NCI-H226 (cell line): ENCODE data around the gene MB.
"Not testable (repeated sequence)": the region's sequence is repeated elsewhere in the genome, so short reads cannot be mapped to it uniquely, and the experiment has no call there.

Experiments used
- DNase-seq: peaks from one replicate; pipeline ENCODE4 v3.0.0-alpha.2; 2015

Gene MB

DNA sequence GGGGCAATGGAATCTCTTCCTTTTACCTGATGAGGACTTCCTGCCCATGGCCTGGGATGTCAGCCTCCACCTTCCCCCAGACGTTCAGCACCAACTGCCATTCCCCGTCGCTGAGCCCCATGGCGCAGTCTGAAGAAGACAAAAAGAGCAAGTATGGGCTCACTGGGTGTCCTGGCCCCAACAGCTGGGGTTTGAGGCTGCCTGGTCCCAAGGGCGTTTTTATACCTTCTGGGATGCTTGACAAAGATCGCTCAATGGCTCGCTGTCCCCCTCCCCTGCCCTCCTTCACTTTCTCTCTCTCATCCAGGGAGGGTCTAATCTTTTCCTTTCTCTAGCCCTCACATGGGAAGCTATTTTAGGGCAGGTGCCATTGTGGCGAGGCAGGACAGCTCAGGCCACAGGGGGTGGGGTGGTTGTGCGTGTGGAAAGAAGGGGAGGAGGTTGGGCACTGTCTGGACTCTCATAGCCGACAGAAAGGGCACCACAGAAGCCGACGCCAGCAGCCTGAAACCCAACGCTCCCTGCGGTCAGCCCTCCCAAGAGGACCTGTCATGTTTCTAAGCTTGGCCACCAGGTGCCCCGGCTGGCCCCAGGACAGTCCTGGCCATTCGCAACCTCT, at the start of gene MB:
Gene MB, minus strand, starts transcription at position 193 of the 619 bp plus-strand sequence. Its CDS starts 72 bp downstream, at position 121.
- DNase-seq, result no peak

DNA sequence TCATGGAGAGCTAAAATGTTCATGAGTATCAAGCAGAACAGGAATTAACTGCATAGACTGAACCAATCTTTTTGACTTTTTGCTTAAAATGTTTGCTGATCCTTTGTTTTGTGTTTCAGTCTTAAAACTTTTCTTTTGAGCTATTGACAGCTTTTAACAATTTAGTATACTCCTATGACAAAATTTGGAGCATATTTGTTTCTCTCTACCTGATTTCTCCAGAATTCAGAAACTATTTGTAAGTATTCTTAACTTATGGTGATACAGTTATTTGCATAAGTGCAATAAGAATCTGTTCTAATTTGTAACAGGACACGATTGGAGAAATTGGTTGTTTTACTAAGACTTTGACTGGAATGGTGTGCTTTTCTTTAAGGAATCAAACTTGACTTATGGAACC, 49.6 kb upstream of the MB start:
- DNase-seq, result not testable (repeated sequence)

DNA sequence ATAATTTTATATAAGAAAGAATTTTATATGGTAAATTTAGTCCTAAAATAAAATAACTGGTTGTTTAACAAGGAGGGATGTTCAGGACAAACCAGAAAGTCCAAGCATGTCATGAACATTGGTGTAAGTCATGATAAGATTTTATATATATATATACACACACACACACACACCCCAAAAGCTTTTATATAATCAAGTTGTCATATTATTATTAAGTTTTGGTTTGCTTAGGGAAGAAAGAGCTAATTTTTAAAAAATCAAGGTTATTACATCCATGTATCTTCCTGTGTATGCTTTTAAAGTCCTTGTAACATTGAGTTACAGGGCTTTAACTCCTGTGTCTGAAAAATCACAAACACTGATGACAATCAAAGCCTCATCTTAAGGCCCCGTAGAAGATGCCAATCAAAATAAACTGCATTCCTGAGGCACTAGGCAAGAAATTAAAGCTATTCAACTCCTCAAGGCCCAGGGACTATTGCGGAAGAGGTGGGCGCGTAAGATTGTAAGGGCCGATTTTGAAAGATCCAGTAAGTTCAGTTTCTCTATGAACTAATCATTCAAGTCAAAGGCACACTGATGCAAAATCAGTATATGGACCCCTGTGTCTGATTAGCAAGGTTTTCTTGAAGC, 47.9 kb upstream of the MB start:
- DNase-seq, result no peak

DNA sequence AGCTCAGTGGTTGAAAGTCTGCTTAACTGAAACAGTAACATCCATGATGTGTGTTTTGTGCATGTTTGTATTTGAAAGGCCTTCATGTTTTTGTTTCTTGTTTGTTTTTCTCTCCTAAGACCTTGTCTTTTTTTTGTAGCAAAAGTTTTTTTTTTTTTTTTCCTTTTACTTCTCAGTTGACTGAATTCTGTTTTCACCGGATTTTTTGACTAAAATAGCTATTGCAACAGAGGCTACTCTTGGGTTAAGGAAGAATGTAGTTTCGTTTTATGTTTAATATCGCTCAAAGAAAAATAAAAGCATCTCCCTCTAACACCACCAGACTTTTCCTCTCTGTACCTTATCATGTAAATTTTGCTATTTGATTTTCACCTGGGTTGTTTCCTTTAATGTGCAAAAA, 46.2 kb upstream of the MB start:
- DNase-seq, result no peak

DNA sequence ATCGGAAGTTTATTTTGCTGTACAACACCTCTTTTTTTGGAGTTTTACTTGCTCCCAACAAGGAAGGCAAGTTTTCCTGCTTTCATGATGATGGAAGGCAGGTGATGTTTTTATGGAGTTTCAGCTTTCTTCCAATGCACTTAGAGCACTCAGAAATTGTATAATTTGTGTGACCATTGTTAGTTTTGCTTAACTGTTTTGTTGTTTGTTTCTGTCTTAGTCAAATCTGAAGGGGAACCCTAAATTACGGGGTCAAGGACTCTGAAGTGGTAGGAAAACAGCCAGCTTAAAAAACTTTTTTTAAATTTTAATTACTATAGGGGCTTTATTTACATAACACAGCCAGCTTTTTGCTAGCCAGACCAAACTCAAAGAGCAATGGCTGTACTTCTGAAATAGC, 45.8 kb upstream of the MB start:
- DNase-seq, result no peak

DNA sequence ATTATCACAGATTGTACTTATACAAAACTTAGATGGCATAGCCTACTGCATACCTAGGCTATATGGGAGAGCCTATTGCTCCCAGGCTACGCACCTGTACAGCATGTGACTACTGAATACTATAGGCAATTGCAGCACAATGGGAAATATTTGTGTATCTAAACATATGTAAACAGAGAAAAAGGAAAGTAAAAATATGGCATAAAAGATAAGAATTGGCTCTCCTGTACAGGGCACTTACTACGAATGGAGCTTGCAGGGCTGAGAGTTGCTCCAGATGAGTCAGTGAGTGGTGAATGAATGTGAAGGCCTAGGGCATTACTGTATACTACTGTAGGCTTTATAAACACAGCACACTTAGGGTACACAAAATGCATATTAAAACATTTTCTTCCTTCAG, 44.3 kb upstream of the MB start:
- DNase-seq, result peak; percentile 54

GRCh38 chr22:35660291-35661127, 43.4 kb upstream of the MB start:
- DNase-seq, result no peak

GRCh38 chr22:35657571-35658312, 40.6 kb upstream of the MB start:
- DNase-seq, result no peak

GRCh38 chr22:35656284-35656752, 39.2 kb upstream of the MB start:
- no peak for DNase-seq

DNA sequence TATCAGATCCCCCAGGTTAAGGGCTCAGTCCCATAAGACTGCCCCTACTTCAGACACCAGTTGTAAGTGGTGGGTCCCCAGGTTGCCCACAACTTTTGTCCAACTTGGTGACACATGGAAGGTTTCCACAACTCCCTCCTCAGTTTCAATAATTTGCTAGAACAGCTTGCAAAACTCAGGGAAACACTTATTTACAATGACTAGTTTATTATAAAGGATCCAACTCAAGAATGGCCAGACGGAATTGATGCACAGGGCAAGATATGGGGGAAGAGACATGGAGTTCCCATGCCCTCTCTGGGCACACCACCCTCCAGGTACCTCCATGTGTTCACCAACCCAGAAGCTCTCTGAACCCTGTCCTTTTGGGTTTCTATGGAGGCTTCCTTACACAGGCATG, 36.7 kb upstream of the MB start:
- no peak for DNase-seq

DNA sequence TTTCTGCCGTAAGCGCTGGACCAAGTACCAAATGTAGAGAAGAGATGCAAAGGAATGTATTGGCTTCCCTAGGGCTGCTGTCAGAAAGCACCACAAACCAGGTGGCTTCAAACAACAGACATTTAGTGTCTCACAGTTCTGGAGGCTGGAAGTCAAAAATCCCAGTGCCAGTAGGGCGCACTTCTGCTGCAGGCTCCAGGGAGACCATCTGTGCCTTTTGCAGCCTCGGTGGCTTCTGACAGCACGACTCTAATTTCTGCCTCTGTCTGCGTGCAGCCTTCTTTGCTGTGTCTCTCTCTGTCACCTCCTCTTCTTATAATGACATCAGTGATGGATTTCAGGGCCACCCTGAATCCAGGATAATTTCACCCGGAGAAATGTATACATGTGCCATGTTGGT, 34.0 kb upstream of the MB start:
- no peak for DNase-seq

DNA sequence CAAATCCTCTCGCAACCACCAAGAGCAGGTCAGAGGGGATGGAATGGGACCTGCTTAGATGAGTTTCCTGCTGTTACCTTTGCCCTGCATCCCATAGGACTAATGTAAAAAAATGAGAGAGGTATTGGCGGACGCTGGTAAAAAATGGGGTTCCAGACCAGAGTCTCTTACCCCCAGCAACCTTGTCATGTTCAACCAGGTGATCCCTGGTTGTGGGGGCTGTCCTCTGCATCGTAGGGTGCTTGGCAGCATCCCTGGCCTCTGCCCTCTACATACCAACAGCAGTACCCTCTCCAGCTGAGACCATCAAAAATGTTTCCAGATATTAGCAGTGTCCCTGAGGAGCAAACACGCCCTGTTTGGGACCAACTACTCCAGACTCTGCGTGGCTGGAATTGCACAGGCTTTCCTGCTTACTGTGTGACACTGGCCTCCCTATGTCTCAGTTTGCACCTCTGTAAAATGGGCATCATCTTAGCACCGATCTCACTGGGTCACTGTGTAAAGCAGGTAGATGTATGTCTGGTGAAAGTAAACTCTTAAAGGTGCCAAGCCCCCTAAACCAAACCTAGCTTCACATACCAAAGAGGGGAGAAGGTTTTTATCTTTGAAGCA, 32.6 kb upstream of the MB start:
- no peak for DNase-seq

GRCh38 chr22:35649026-35649553, 32.0 kb upstream of the MB start:
- DNase-seq, result no peak

DNA sequence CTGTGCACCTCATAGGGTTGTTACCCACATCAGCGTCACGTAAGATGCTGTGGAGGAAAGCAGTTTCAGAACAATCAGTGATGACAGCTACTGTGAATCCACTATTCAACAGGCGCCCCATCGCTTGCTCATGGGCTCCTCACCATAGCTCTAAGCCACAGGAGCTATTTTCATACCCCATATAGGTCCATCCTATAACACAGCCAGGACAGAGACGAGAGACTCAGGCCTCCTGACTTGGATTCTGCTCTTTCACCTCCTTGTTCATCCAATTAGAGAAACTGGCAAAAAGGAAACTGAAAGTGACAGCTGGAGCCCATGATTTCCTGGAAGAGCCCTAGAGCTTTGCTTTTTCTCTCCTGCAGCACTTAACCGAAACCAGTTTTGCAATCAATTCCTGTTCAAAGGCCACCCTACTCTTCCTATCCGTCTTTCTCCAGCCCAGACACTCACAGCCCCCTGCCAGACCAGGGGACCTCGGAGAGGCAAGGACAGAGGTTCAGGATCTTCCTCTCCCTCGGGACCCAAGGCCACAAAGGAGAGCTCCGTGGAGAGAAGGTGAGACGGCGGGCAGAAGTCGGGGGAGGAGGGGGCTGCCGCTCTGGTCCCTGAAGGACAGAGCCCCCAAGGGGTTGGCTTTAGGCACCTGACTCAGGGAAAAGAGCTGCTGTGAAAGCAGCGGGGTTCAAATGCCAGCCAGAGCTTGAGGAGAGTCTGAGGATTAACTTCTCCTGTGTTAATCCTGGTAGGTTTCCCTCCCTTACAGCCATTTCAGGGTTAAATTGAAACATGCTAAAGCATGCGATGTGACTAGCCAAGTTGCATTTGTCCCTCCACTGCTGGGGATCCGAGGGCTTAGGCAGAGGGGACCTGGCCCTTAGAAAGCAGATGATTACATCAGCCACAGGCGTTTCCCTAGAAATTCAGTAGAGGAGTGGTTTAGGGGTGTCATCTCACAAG, 31.2 kb upstream of the MB start, which contains the start of gene APOL6:
Gene APOL6, plus strand, starts transcription at position 381 of the 960 bp plus-strand sequence. CDS start 7,980 bp downstream, outside the sequence.
- DNase-seq, result peak; percentile 6

DNA sequence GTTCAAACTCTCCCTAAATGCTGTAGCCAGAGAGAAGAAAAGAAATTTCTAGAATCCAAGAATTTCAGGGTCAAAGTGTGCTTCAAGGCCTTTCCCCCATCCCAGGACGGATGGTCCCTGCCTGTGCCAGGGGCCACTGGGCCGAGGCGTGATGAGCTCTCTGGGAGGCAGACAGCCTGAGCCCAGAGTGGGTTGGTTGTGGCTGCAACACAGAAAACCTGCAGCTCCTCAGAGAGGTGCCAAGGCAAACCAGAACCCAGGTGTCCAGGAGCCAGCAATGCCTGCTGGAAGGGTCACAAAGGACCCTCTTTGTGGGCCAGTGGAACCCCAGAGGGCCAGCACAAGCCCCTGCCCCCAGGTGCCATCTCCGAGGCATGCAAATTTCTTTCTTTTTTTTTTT, 28.5 kb upstream of the MB start:
- DNase-seq, result no peak

- no peak for DNase-seq
These were observed 26.9 kb upstream of the MB start for GRCh38 chr22:35643991-35644390.

GRCh38 chr22:35642305-35642741, 25.2 kb upstream of the MB start:
- DNase-seq, result no peak

DNA sequence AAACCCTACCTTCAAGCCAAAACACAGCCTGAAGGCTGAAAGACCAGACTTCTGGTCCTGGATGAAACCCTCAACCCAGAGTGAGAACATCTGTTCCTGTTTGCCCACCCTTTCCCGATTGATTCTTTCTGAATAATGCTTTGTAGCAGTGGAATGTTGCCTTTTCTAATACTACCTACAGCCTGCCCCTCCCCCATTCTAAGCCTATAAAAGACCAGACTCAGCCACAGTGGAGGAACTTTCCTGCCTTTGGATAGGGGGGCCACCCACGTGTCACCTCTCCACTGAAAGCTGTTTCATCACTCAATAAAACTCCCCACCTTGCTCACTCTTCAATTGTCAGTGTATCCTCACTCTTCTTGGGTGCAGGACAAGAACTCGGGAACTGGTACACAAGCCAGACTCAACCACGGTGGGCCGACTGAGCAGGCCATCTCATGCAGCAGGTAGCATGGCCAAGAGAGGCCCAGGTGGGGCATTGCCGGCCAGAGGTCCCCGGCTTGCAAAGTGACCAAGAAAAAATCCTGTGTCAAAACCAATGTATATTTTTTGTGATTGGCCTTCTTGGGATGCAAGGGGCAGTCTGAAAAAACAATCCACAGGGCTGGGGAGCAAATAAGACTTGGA, 24.5 kb upstream of the MB start:
- no peak for DNase-seq

GRCh38 chr22:35638410-35638809, 21.3 kb upstream of the MB start:
- DNase-seq, result no peak

DNA sequence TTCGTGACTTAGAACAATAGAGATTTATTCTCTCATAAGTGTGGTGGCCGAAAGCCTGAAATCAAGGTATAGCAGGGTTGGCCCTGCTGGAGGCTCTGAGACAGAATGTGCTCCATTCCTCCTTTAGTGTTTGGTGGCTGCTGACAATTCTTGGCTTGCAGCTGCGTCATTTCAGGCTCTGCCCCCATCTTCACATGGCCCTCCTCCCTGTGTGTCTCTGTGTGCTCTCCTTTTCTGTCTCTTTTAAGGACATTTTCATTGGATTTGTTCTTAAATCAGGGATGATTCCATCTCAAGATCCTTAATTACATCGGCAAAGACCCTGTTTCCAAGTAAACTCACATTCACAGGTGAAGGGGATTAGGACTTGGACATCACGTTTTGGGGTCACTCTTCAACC, 20.9 kb upstream of the MB start:
- DNase-seq, result no peak

DNA sequence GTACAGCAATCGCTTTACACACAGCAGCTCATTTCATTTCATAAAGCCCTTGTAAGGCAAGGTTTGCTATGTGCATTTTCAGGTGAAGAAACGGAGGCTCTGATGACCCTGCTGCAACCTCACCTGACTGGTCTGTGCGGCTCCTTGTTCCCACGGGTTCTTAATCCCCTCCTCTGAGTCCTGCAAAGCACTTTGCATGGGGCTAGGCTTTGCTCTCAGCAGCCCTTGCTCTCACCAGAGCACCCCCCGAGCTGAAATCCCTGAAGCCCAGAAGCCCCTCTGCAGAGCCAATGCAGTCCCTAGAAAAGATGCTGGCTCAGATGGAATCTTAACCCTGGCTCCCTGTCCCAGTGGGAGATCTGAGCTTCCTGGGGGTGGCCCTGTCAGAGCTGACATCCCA, 20.1 kb upstream of the MB start:
- DNase-seq, result no peak
